GM12878 (cell line): ENCODE measurements around the gene RBPJL. TPM values are rescaled to one million over a fixed set of nuclear protein-coding genes. Genes with fewer than 3 reads are reported as not detected.
A peak's percentile ranks its signal among the peaks of the same experiment; 100 is the strongest.

Source experiments
- ATAC-seq: fragments of 200-7000 bp; cut with Tn5 transposase; 3 replicates; pipeline ENCODE4 v1.9.1; 2020; ENCODE audit warnings: mild to moderate bottlenecking, moderate library complexity
- BruUV-seq: library from RNA; stranded (reverse); fragments of 400-500 nt; replicated peaks from 2 replicates; lab custom pipeline; 2021; lab: Mats Ljungman, UMichigan
- CTCF ChIA-PET: fragments of 300-600 bp; sonication (Branson Sonifier 250); formaldehyde crosslinking; extraction: SDS; loops from one replicate; lab custom pipeline; 2021; ENCODE audit warnings: inconsistent platforms; lab: Yijun Ruan, JAX
- POLR2A ChIA-PET: fragments of 350-600 bp; formaldehyde crosslinking; extraction: SDS; loops from one replicate; lab custom pipeline; 2021; ENCODE audit warnings: inconsistent platforms; lab: Charles Lee
- RAD21 ChIA-PET: fragments of 300-600 bp; sonication (Branson Sonifier 250); formaldehyde crosslinking; loops from one replicate; lab custom pipeline; 2023; ENCODE audit warnings: antibody characterized with exemption; ENCODE audit not compliant: unreplicated experiment; lab: Charles Lee
- SMC1A ChIA-PET: fragments of 300-600 bp; sonication (Branson Sonifier 250); formaldehyde crosslinking; loops from one replicate; lab custom pipeline; 2023; ENCODE audit not compliant: unreplicated experiment, uncharacterized antibody; lab: Charles Lee
- DNase-seq: peaks from one replicate; pipeline ENCODE4 v3.0.0-alpha.2; 2011; ENCODE audit warnings: low read depth, low spot score
- FAIRE-seq: peaks from 3 replicates; lab custom pipeline; 2011; peaks lifted over from hg19 to GRCh38; lab: Jason Lieb, UNC
- H2AFZ ChIP-seq: 2 replicates; pipeline ENCODE4 v1.6.0; 2011; ENCODE audit warnings: low read depth, low read length, control low read depth; ENCODE audit not compliant: control insufficient read depth
- H3K27ac ChIP-seq: 2 replicates; pipeline ENCODE4 v1.5.1; 2011; ENCODE audit warnings: control low read depth; ENCODE audit not compliant: control insufficient read depth, insufficient read depth
- H3K27me3 ChIP-seq, 2 experiments: replicated peaks in 1 of 2; 2 replicates each; pipeline versions ENCODE4 v1.6.0 to v1.6.1; 2011; ENCODE audit warnings: low read length in 1 of 2; ENCODE audit not compliant: control insufficient read depth in 2 of 2, insufficient read depth in 2 of 2
- H3K36me3 ChIP-seq, 2 experiments: 2 replicates each; pipeline ENCODE4 v1.5.1; 2011; ENCODE audit warnings: low read length in 1 of 2; ENCODE audit not compliant: control insufficient read depth in 2 of 2, insufficient read depth in 2 of 2
- H3K4me1 ChIP-seq: 2 replicates; pipeline ENCODE4 v1.6.1; 2011; ENCODE audit warnings: mild to moderate bottlenecking, low read length, moderate library complexity, mixed read lengths; ENCODE audit not compliant: control insufficient read depth, insufficient read depth
- H3K4me2 ChIP-seq: 2 replicates; pipeline ENCODE4 v1.6.0; 2011; ENCODE audit warnings: control low read depth; ENCODE audit not compliant: control insufficient read depth, insufficient read depth
- H3K4me3 ChIP-seq: fragments of 200-600 bp; sonication (generic); 2 replicates; pipeline ENCODE4 v1.5.1; 2016
- H3K79me2 ChIP-seq: 2 replicates; pipeline ENCODE4 v1.6.0; 2011; ENCODE audit warnings: low read length; ENCODE audit not compliant: control insufficient read depth, insufficient read depth
- H3K9ac ChIP-seq: 2 replicates; pipeline ENCODE4 v1.8.0; 2011; ENCODE audit warnings: low read length, control low read depth, mixed read lengths; ENCODE audit not compliant: control insufficient read depth, insufficient read depth
- H3K9me3 ChIP-seq: replicated peaks from 3 replicates; pipeline ENCODE4 v1.5.1; 2011; ENCODE audit warnings: mild to moderate bottlenecking, low read length; ENCODE audit not compliant: control insufficient read depth, insufficient read depth
- H4K20me1 ChIP-seq: 2 replicates; pipeline ENCODE4 v1.6.0; 2011; ENCODE audit not compliant: control insufficient read depth, insufficient read depth
- BRCA1 ChIP-seq: IDR thresholded peaks from 2 replicates; pipeline ENCODE4 v1.6.1; 2011; ENCODE audit warnings: low read depth, low read length, improper control_type of control experiment
- CBX3 ChIP-seq: fragments of 200-600 bp; sonication (generic); IDR thresholded peaks from 2 replicates; pipeline ENCODE4 v1.6.1; 2016; ENCODE audit warnings: low read depth, borderline replicate concordance
- HDGF ChIP-seq: fragments of 450-650 bp; IDR thresholded peaks from 2 replicates; pipeline ENCODE4 v1.6.1; 2016; ENCODE audit warnings: antibody characterized with exemption
- JUNB ChIP-seq: IDR thresholded peaks from 2 replicates; pipeline ENCODE4 v1.6.1; 2016; ENCODE audit warnings: antibody characterized with exemption, mild to moderate bottlenecking
- MEF2A ChIP-seq: IDR thresholded peaks from 2 replicates; pipeline ENCODE4 v1.6.1; 2011; ENCODE audit warnings: low read depth, mild to moderate bottlenecking, low read length, moderate library complexity; ENCODE audit not compliant: insufficient read depth
- NR2F1 ChIP-seq: fragments of 450-650 bp; conservative IDR thresholded peaks from 2 replicates; pipeline ENCODE4 v1.6.1; 2017; ENCODE audit warnings: mild to moderate bottlenecking
- RAD21 ChIP-seq: IDR thresholded peaks from 2 replicates; pipeline ENCODE4 v1.6.1; 2011; ENCODE audit warnings: mild to moderate bottlenecking, low read depth, low read length, moderate library complexity; ENCODE audit not compliant: insufficient read depth
- SIN3A ChIP-seq: IDR thresholded peaks from 2 replicates; pipeline ENCODE4 v1.6.1; 2012; ENCODE audit warnings: low read depth, low read length, improper control_type of control experiment
- SREBF1 ChIP-seq: IDR thresholded peaks from 2 replicates; pipeline ENCODE4 v1.6.1; 2012; ENCODE audit warnings: mild to moderate bottlenecking, low read length
- TCF3 ChIP-seq: IDR thresholded peaks from 2 replicates; pipeline ENCODE4 v1.6.1; 2012; ENCODE audit warnings: low read depth, mild to moderate bottlenecking, low read length, borderline replicate concordance; ENCODE audit not compliant: insufficient read depth
- ZBED1 ChIP-seq: IDR thresholded peaks from 2 replicates; pipeline ENCODE4 v1.6.1; 2016; ENCODE audit warnings: borderline replicate concordance
- WGBS: methylation state at CpG from one replicate; pipeline ENCODE4 v1.1.6; 2016; ENCODE audit warnings: low lambda C conversion rate; ENCODE audit not compliant: insufficient replicate concordance, insufficient coverage; ENCODE audit errors: missing lambda C conversion rate; 5-methylcytosine and 5-hydroxymethylcytosine counted together
- in situ Hi-C: fragments of 300-500 bp; cut with MboI; formaldehyde crosslinking; loops from 9 replicates; pipeline ENCODE4 v1.14.3; 2018; ENCODE audit warnings: mixed read lengths
- intact Hi-C: fragments of 100-400 bp; cut with micrococcal nuclease; formaldehyde crosslinking; loops from one replicate; pipeline ENCODE4 v1.14.2; 2022; ENCODE audit not compliant: unreplicated experiment
- polyA plus RNA-seq, 11 experiments: library from polyadenylated mRNA; depleted of rRNA in 4 of 11; unstranded in 6 of 11; stranded (reverse) in 5 of 11; fragments of >200 nt; fragmentation: Nextera tagmentation in 4 of 11; fragmentation: Illumina TruSeq in 1 of 11; extraction: Ambion mirVana in 4 of 11; extraction: Trizol in 1 of 11; gene quantifications; 1 replicate in 1 of 11; 2 replicates in 10 of 11; pipeline versions ENCODE4 v1.2.1 to v1.2.3, GENCODE V29; 2011 to 2016; ENCODE audit warnings: inconsistent platforms in 2 of 11, missing spikeins in 2 of 11, low read depth in 1 of 11
- total RNA-seq, 4 experiments: library from RNA; depleted of rRNA in 3 of 4; stranded (reverse); fragments of >200 nt in 3 of 4; fragmentation: Illumina TruSeq in 1 of 4; extraction: Trizol in 1 of 4; gene quantifications; 2 replicates each; pipeline versions ENCODE4 v1.2.1 to v1.2.3, GENCODE V29; 2013 to 2021
- TF ChIP-seq, protein P1 (sequence below): fragments of 450-650 bp; IDR thresholded peaks from 2 replicates; pipeline ENCODE4 v1.6.1; 2017; ENCODE audit warnings: low read depth, mild to moderate bottlenecking, moderate library complexity
- TF ChIP-seq, protein P2 (sequence below): fragments of 450-650 bp; formaldehyde crosslinking; IDR thresholded peaks from 2 replicates; pipeline ENCODE4 v1.4.0; 2022; ENCODE audit warnings: mild to moderate bottlenecking, moderate library complexity
- TF ChIP-seq, protein P3 (sequence below): IDR thresholded peaks from 2 replicates; pipeline ENCODE4 v1.6.1; 2011; ENCODE audit warnings: low read depth, low read length, improper control_type of control experiment, borderline replicate concordance
- TF ChIP-seq, protein P4 (sequence below): IDR thresholded peaks from 2 replicates; pipeline ENCODE4 v1.6.1; 2012; ENCODE audit warnings: low read length, inconsistent platforms

The RBPJL gene
- total and polyA plus RNA-seq, 10 of the 15 experiments (the other 5 are each of a cell fraction or from before 2014, with no cell fraction given) = 0.18 TPM; not detected in 9

DNA sequence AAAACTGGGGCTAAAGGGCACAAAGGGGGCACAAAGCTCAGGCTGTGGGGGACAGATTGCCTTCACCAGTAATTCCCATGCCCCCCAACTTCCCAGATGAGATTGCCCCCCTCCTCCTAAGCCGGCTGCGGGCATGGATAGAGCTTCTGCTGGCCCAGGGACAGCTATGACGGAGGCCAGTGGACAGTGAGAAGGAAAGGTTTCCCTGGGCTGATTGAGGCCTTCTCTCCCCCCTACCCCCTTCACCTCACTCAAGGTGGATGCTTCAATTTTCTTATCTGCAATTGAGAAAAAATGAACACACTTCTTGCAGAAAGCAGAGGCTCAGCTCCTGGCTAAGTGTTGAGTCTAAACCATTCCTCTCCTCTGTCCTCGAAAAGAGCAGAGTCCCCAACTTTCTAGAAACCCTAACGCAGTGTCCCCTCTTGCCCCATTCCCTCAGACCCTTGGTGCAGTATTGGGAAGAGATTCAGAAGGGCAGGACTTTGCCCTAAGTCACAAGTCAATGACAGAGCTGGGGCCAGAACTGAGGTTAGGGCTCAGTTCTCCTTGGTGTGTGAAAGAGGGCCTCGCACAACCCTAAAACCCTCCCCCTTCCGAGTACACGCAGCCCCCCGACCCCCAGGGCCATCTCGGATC, 40.8 kb downstream of the RBPJL start:
- no peak for FAIRE-seq
- WGBS = 45% methylated on average over 9 of the region's 10 CpGs
- TSS peak; percentile 72 for BruUV-seq
- no peak for DNase-seq
- in situ Hi-C loops (no loop called here), intact Hi-C loops (no loop called here)
- ChIA-PET SMC1A (interaction anchor here (0.8 to 1.8 kb wide), 7 partner anchors 8 to 88 kb away, joined by 3 to 9 read pairs (median 4); partner anchors contain the start of gene SYS1), CTCF (interaction anchor here (0.6 to 3.8 kb wide), 10 partner anchors 12 to 622 kb away, joined by 3 to 13 read pairs (median 3); no protein-coding TSS in a partner anchor), RAD21 (interaction anchor here (0.7 to 1.7 kb wide), 4 partner anchors 12 to 22 kb away, joined by 3 to 5 read pairs (median 4); partner anchors contain the start of gene SYS1), POLR2A (interaction anchor here (1.3 to 1.7 kb wide), 3 partner anchors 11 to 21 kb away, joined by 4 to 8 read pairs (median 7); no protein-coding TSS in a partner anchor)
- Histone ChIP-seq H4K20me1 (peaks cover 2% of the 10 kb centered on the region; the same call in 1 of the 2 replicates), H3K36me3 (no peaks in the 10 kb centered on the region), H3K27me3 (0 out of 4 replicates have a peak, but pooled peaks cover 0 to 6% of the 10 kb centered on the region in 2 experiments), H3K4me2 (peak overlapping the region; percentile 81; the same call in 1 of the 2 replicates), H3K79me2 (no peaks in the 10 kb centered on the region), H3K9ac (no peak overlapping the region), H3K4me1 (peaks cover 6% of the 10 kb centered on the region), H3K9me3 (no peaks in the 10 kb centered on the region), H2AFZ (no peak overlapping the region), H3K27ac (no peak overlapping the region), H3K4me3 (peak overlapping the region; percentile 49; the same call in 1 of the 2 replicates)
- peak; percentile 53 for ATAC-seq
- TF ChIP-seq SIN3A = no peak
- TF ChIP-seq, protein P1, sequence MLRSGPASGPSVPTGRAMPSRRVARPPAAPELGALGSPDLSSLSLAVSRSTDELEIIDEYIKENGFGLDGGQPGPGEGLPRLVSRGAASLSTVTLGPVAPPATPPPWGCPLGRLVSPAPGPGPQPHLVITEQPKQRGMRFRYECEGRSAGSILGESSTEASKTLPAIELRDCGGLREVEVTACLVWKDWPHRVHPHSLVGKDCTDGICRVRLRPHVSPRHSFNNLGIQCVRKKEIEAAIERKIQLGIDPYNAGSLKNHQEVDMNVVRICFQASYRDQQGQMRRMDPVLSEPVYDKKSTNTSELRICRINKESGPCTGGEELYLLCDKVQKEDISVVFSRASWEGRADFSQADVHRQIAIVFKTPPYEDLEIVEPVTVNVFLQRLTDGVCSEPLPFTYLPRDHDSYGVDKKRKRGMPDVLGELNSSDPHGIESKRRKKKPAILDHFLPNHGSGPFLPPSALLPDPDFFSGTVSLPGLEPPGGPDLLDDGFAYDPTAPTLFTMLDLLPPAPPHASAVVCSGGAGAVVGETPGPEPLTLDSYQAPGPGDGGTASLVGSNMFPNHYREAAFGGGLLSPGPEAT = no peak
- TF ChIP-seq RAD21 = no peak
- no peak for TF ChIP-seq TCF3
- TF ChIP-seq CBX3 = no peak
- TF ChIP-seq, protein P2, sequence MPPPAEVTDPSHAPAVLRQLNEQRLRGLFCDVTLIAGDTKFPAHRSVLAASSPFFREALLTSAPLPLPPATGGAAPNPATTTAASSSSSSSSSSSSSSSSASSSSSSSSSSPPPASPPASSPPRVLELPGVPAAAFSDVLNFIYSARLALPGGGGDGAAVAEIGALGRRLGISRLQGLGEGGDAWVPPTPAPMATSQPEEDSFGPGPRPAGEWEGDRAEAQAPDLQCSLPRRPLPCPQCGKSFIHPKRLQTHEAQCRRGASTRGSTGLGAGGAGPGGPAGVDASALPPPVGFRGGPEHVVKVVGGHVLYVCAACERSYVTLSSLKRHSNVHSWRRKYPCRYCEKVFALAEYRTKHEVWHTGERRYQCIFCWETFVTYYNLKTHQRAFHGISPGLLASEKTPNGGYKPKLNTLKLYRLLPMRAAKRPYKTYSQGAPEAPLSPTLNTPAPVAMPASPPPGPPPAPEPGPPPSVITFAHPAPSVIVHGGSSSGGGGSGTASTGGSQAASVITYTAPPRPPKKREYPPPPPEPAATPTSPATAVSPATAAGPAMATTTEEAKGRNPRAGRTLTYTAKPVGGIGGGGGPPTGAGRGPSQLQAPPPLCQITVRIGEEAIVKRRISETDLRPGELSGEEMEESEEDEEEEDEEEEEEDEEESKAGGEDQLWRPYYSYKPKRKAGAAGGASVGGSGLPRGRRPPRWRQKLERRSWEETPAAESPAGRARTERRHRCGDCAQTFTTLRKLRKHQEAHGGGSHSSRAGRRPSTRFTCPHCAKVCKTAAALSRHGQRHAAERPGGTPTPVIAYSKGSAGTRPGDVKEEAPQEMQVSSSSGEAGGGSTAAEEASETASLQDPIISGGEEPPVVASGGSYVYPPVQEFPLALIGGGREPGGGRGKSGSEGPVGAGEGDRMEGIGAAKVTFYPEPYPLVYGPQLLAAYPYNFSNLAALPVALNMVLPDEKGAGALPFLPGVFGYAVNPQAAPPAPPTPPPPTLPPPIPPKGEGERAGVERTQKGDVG = no peak
- TF ChIP-seq, protein P3, sequence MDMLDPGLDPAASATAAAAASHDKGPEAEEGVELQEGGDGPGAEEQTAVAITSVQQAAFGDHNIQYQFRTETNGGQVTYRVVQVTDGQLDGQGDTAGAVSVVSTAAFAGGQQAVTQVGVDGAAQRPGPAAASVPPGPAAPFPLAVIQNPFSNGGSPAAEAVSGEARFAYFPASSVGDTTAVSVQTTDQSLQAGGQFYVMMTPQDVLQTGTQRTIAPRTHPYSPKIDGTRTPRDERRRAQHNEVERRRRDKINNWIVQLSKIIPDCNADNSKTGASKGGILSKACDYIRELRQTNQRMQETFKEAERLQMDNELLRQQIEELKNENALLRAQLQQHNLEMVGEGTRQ = no peak
- no peak for TF ChIP-seq BRCA1
- no peak for TF ChIP-seq JUNB
- TF ChIP-seq, protein P4, sequence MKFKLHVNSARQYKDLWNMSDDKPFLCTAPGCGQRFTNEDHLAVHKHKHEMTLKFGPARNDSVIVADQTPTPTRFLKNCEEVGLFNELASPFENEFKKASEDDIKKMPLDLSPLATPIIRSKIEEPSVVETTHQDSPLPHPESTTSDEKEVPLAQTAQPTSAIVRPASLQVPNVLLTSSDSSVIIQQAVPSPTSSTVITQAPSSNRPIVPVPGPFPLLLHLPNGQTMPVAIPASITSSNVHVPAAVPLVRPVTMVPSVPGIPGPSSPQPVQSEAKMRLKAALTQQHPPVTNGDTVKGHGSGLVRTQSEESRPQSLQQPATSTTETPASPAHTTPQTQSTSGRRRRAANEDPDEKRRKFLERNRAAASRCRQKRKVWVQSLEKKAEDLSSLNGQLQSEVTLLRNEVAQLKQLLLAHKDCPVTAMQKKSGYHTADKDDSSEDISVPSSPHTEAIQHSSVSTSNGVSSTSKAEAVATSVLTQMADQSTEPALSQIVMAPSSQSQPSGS = no peak
- TF ChIP-seq MEF2A = no peak
- TF ChIP-seq NR2F1 = no peak
- no peak for TF ChIP-seq SREBF1
- TF ChIP-seq ZBED1 = no peak
- TF ChIP-seq HDGF = no peak
